Vagina (tissue), 2 donors: ENCODE results near the gene CD38. TPM values are rescaled to one million over a fixed set of nuclear protein-coding genes. Genes with fewer than 3 reads are reported as not detected.
A peak's percentile ranks its signal among the peaks of the same experiment; 100 is the strongest.
"Not testable (repeated sequence)": the region's sequence is repeated elsewhere in the genome, so short reads cannot be mapped to it uniquely, and the experiment has no call there.

ENCODE experiments used
- DNase-seq, 2 donors: peaks; one replicate each; pipeline ENCODE4 v3.0.0-alpha.2; 2017; ENCODE audit errors: extremely low spot score in 2 of 2
- H3K27ac ChIP-seq: fragments of 200-600 bp; sonication (generic); one replicate; pipeline ENCODE4 v1.5.1; 2019
- H3K27me3 ChIP-seq: fragments of 200-600 bp; sonication (generic); one replicate; pipeline ENCODE4 v1.5.1; 2019
- H3K36me3 ChIP-seq, 2 donors: fragments of 200-600 bp; sonication (generic); one replicate each; pipeline ENCODE4 v1.5.1; 2017 to 2019
- H3K4me1 ChIP-seq: fragments of 200-600 bp; sonication (generic); one replicate; pipeline ENCODE4 v1.5.1; 2019
- H3K4me3 ChIP-seq, 2 donors: fragments of 200-600 bp; sonication (generic); 1 replicate in 1 of 2; 2 replicates in 1 of 2; pipeline ENCODE4 v1.5.1; 2016 to 2019
- H3K9me3 ChIP-seq: fragments of 200-600 bp; sonication (generic); one replicate; pipeline ENCODE4 v1.5.1; 2019
- CTCF ChIP-seq, 3 experiments: fragments of 450-650 bp in 2 of 3; fragments of 200-600 bp in 1 of 3; sonication (generic) in 1 of 3; IDR thresholded peaks; one replicate each; pipeline ENCODE4 v1.5.1; 2017 to 2019; ENCODE audit warnings: antibody characterized with exemption in 3 of 3, mild to moderate bottlenecking in 2 of 3, moderate library complexity in 2 of 3
- POLR2A ChIP-seq, 2 donors: fragments of 450-650 bp; IDR thresholded peaks; one replicate each; pipeline ENCODE4 v1.6.1; 2017; ENCODE audit warnings: antibody characterized with exemption in 2 of 2, mild to moderate bottlenecking in 2 of 2, moderate library complexity in 2 of 2
- POLR2AphosphoS5 ChIP-seq, 2 donors: sonication (generic); formaldehyde crosslinking; IDR thresholded peaks; one replicate each; pipeline ENCODE4 v1.9.0; 2017; ENCODE audit warnings: antibody characterized with exemption in 2 of 2, mild to moderate bottlenecking in 2 of 2, low read depth in 1 of 2; ENCODE audit not compliant: insufficient read depth in 1 of 2
- intact Hi-C: fragments of 100-400 bp; cut with DNase I; formaldehyde crosslinking; loops from one replicate; pipeline ENCODE4 v1.15.1; 2023
- total RNA-seq: library from RNA; depleted of rRNA; stranded (reverse); fragments of >200 nt; gene quantifications from one replicate; pipeline ENCODE4 v1.2.3, GENCODE V29; 2016

The CD38 gene
- total RNA-seq, 1 donor from 2014 or later, result 1.2 TPM

- TF ChIP-seq CTCF (IDR thresholded peaks at IDR 0.05) (no peak), POLR2A (IDR thresholded peaks at IDR 0.05) (no peak), POLR2AphosphoS5 (IDR thresholded peaks at IDR 0.05; ENCODE audit: insufficient read depth in 1 of 2, low read depth in 1 of 2) (no peak)
- Histone ChIP-seq H3K27ac (no peak overlapping the region), H3K36me3 (no peaks in the 10 kb centered on the region), H3K27me3 (no peaks in the 10 kb centered on the region), H3K4me3 (no peak overlapping the region), H3K4me1 (no peaks in the 10 kb centered on the region), H3K9me3 (no peaks in the 10 kb centered on the region)
- intact Hi-C loops, result no loop called here
- DNase-seq, result no peak
These were observed 74.4 kb downstream of the CD38 start for GRCh38 chr4:15852524-15852923.

- intact Hi-C loops, result no loop called here
- no peaks in the 10 kb centered on the region for H3K36me3 ChIP-seq
- TF ChIP-seq CTCF (IDR thresholded peaks at IDR 0.05) (no peak), POLR2AphosphoS5 (IDR thresholded peaks at IDR 0.05; ENCODE audit: insufficient read depth in 1 of 2, low read depth in 1 of 2) (no peak), POLR2A (IDR thresholded peaks at IDR 0.05) (no peak)
- H3K4me3 ChIP-seq, result no peak overlapping the region
- H3K4me1 ChIP-seq, result no peaks in the 10 kb centered on the region
- no peaks in the 10 kb centered on the region for H3K9me3 ChIP-seq
- no peak for DNase-seq
- H3K27me3 ChIP-seq, result no peaks in the 10 kb centered on the region
- H3K27ac ChIP-seq, result no peak overlapping the region
These were observed 75.2 kb downstream of the CD38 start for GRCh38 chr4:15853345-15853744.

GRCh38 chr4:15855804-15856475, 77.8 kb downstream of the CD38 start:
- TF ChIP-seq POLR2A (IDR thresholded peaks at IDR 0.05) (no peak), POLR2AphosphoS5 (IDR thresholded peaks at IDR 0.05; ENCODE audit: insufficient read depth in 1 of 2, low read depth in 1 of 2) (no peak), CTCF (IDR thresholded peaks at IDR 0.05) (no peak)
- no peaks in the 10 kb centered on the region for H3K27me3 ChIP-seq
- intact Hi-C loops, result no loop called here
- DNase-seq, result peak in 1 of 2 donors; percentile 52
- no peaks in the 10 kb centered on the region for H3K36me3 ChIP-seq
- no peak overlapping the region for H3K27ac ChIP-seq
- H3K4me3 ChIP-seq, result no peak overlapping the region
- no peaks in the 10 kb centered on the region for H3K9me3 ChIP-seq
- H3K4me1 ChIP-seq, result no peaks in the 10 kb centered on the region

- intact Hi-C loops, H3K27ac ChIP-seq, H3K4me1 ChIP-seq, H3K4me3 ChIP-seq, H3K36me3 ChIP-seq, H3K9me3 ChIP-seq, H3K27me3 ChIP-seq, DNase-seq: not testable (repeated sequence)
These were observed 83.1 kb downstream of the CD38 start for GRCh38 chr4:15861198-15861597.

GRCh38 chr4:15864651-15865566, 86.8 kb downstream of the CD38 start:
- Histone ChIP-seq H3K27ac (no peak overlapping the region), H3K9me3 (no peaks in the 10 kb centered on the region), H3K36me3 (no peaks in the 10 kb centered on the region), H3K4me1 (no peaks in the 10 kb centered on the region), H3K27me3 (no peaks in the 10 kb centered on the region), H3K4me3 (no peak overlapping the region)
- DNase-seq, result no peak
- TF ChIP-seq CTCF (IDR thresholded peaks at IDR 0.05) (no peak), POLR2AphosphoS5 (IDR thresholded peaks at IDR 0.05; ENCODE audit: insufficient read depth in 1 of 2, low read depth in 1 of 2) (no peak), POLR2A (IDR thresholded peaks at IDR 0.05) (no peak)
- intact Hi-C loops, result no loop called here
